Endothelial cell of umbilical vein (primary cell): Measurements from ENCODE around the gene PLXNA1. TPM values are rescaled to one million over a fixed set of nuclear protein-coding genes. Genes with fewer than 3 reads are reported as not detected.

Experiments
- BruUV-seq: library from RNA; stranded (reverse); fragments of 400-500 nt; replicated peaks from 2 replicates; lab custom pipeline; 2021; lab: Mats Ljungman, UMichigan
- CTCF ChIA-PET: fragments of 300-600, 350-600 bp; sonication (Branson Sonifier 250); formaldehyde crosslinking; loops from one replicate; lab custom pipeline; 2021; ENCODE audit warnings: antibody characterized with exemption, inconsistent platforms; lab: Charles Lee
- POLR2A ChIA-PET: fragments of 300-600, 350-600 bp; sonication (Branson Sonifier 250); formaldehyde crosslinking; loops from one replicate; lab custom pipeline; 2021; ENCODE audit warnings: antibody characterized with exemption, inconsistent platforms; lab: Charles Lee
- DNase-seq: peaks from one replicate; pipeline ENCODE4 v3.0.0-alpha.2; 2011; ENCODE audit warnings: low read depth, low spot score
- FAIRE-seq: peaks from 2 replicates; lab custom pipeline; 2011; peaks lifted over from hg19 to GRCh38; lab: Jason Lieb, UNC
- H2AFZ ChIP-seq: 2 replicates; pipeline ENCODE4 v1.6.0; 2012; ENCODE audit warnings: low read depth, low read length, control low read depth, inconsistent platforms
- H3K27ac ChIP-seq: 2 replicates; pipeline ENCODE4 v1.5.1; 2011; ENCODE audit warnings: low read depth, mild to moderate bottlenecking, control low read depth, low read length, moderate library complexity; ENCODE audit not compliant: insufficient read depth
- H3K27me3 ChIP-seq, 2 experiments: 2 replicates each; pipeline versions ENCODE4 v1.6.0 to v1.6.1; 2011; ENCODE audit warnings: low read length in 2 of 2, mixed read lengths in 1 of 2; ENCODE audit not compliant: control insufficient read depth in 2 of 2, insufficient read depth in 2 of 2
- H3K36me3 ChIP-seq, 2 experiments: 2 replicates in 1 of 2; 3 replicates in 1 of 2; pipeline ENCODE4 v1.5.1; 2011; ENCODE audit warnings: low read length in 2 of 2, mild to moderate bottlenecking in 1 of 2, moderate library complexity in 1 of 2; ENCODE audit not compliant: control insufficient read depth in 2 of 2, insufficient read depth in 2 of 2; ENCODE audit errors: extremely low read depth in 1 of 2
- H3K4me1 ChIP-seq: 3 replicates; pipeline ENCODE4 v1.5.1; 2011; ENCODE audit warnings: mild to moderate bottlenecking, low read length; ENCODE audit not compliant: control insufficient read depth, insufficient read depth; ENCODE audit errors: extremely low read depth
- H3K4me2 ChIP-seq: 2 replicates; pipeline ENCODE4 v1.6.1; 2011; ENCODE audit warnings: low read length, control low read depth, mixed read lengths; ENCODE audit not compliant: insufficient read depth
- H3K4me3 ChIP-seq, 3 experiments: fragments of 200-600 bp in 1 of 3; sonication (generic), shearing (Covaris generic) in 1 of 3; replicated peaks in 1 of 3; 2 replicates each; pipeline ENCODE4 v1.5.1; 2011 to 2016; ENCODE audit warnings: control low read depth in 3 of 3, low read length in 3 of 3, mild to moderate bottlenecking in 2 of 3, inconsistent platforms in 1 of 3, low read depth in 1 of 3, moderate library complexity in 1 of 3; ENCODE audit not compliant: insufficient read depth in 1 of 3
- H3K79me2 ChIP-seq: 2 replicates; pipeline ENCODE4 v1.6.0; 2012; ENCODE audit warnings: low read length, inconsistent platforms; ENCODE audit not compliant: control insufficient read depth, insufficient read depth
- H3K9ac ChIP-seq: replicated peaks from 2 replicates; pipeline ENCODE3; 2011; ENCODE audit warnings: low read length, control low read depth; ENCODE audit not compliant: insufficient read depth; ENCODE audit errors: extremely low read depth
- H3K9me1 ChIP-seq: replicated peaks from 3 replicates; pipeline ENCODE4 v1.6.0; 2011; ENCODE audit warnings: mild to moderate bottlenecking, low read length; ENCODE audit not compliant: control insufficient read depth, insufficient read depth; ENCODE audit errors: extremely low read depth
- H3K9me3 ChIP-seq: replicated peaks from 2 replicates; pipeline ENCODE4 v1.5.1; 2012; ENCODE audit warnings: low read length, inconsistent platforms; ENCODE audit not compliant: control insufficient read depth, insufficient read depth
- H4K20me1 ChIP-seq: replicated peaks from 2 replicates; pipeline ENCODE3; 2011; ENCODE audit warnings: mild to moderate bottlenecking, low read length; ENCODE audit not compliant: control insufficient read depth, insufficient read depth; ENCODE audit errors: extremely low read depth
- EZH2 ChIP-seq: IDR thresholded peaks from 2 replicates; pipeline ENCODE4 v1.6.1; 2012; ENCODE audit warnings: borderline replicate concordance, low read depth, mild to moderate bottlenecking, moderate library complexity, low read length, inconsistent platforms; ENCODE audit not compliant: severe bottlenecking
- FOS ChIP-seq: IDR thresholded peaks from 2 replicates; pipeline ENCODE4 v1.6.1; 2011; ENCODE audit warnings: mild to moderate bottlenecking, low read length, moderate library complexity, borderline replicate concordance; ENCODE audit not compliant: insufficient read depth
- GATA2 ChIP-seq: IDR thresholded peaks from 2 replicates; pipeline ENCODE4 v1.7.0; 2011; ENCODE audit warnings: low read depth, mild to moderate bottlenecking, moderate library complexity, mixed read lengths, low read length; ENCODE audit not compliant: insufficient read length, insufficient read depth
- JUN ChIP-seq: IDR thresholded peaks from 2 replicates; pipeline ENCODE4 v1.6.1; 2011; ENCODE audit warnings: borderline replicate concordance, low read depth; ENCODE audit not compliant: insufficient read length, insufficient read depth
- MAX ChIP-seq: IDR thresholded peaks from 2 replicates; pipeline ENCODE4 v1.6.1; 2011; ENCODE audit not compliant: insufficient read depth, insufficient read length
- MYC ChIP-seq: IDR thresholded peaks from one replicate; pipeline ENCODE4 v1.6.1; 2011; ENCODE audit warnings: mild to moderate bottlenecking, low read depth, low read length
- POLR2A ChIP-seq: IDR thresholded peaks from 2 replicates; pipeline ENCODE4 v1.6.1; 2012; ENCODE audit warnings: low read depth, mild to moderate bottlenecking, control low read depth, low read length
- POLR2AphosphoS5 ChIP-seq: IDR thresholded peaks from 2 replicates; pipeline ENCODE4 v1.6.1; 2012; ENCODE audit warnings: low read depth, mild to moderate bottlenecking, control low read depth, low read length, moderate library complexity; ENCODE audit not compliant: insufficient read depth
- dilution Hi-C: fragments of 300-500 bp; cut with MboI; formaldehyde crosslinking; loops from one replicate; pipeline ENCODE4 v1.15.0; 2019; ENCODE audit warnings: low sequenced_read_pairs; ENCODE audit not compliant: extremely low pct_ligation_motif_present
- intact Hi-C: fragments of 100-400 bp; cut with micrococcal nuclease; formaldehyde crosslinking; loops from one replicate; pipeline ENCODE4 v1.10.0; 2022
- polyA plus RNA-seq, 4 experiments: library from polyadenylated mRNA; depleted of rRNA in 3 of 4; stranded (reverse) in 3 of 4; unstranded in 1 of 4; fragments of >200 nt; gene quantifications; 2 replicates each; pipeline versions ENCODE4 v1.2.1 to v1.2.3, GENCODE V29; 2011 to 2012; ENCODE audit warnings: missing spikeins in 1 of 4
- total RNA-seq: library from RNA; stranded (reverse); gene quantifications from 2 replicates; pipeline ENCODE4 v1.2.3, GENCODE V29; 2021
- TF ChIP-seq, protein P1 (sequence below), 2 donors: IDR thresholded peaks; 1 replicate in 1 of 2; 2 replicates in 1 of 2; pipeline ENCODE4 v1.5.1; 2011; ENCODE audit warnings: low read length in 2 of 2, mild to moderate bottlenecking in 2 of 2, moderate library complexity in 2 of 2, control low read depth in 1 of 2, inconsistent platforms in 1 of 2, low read depth in 1 of 2; ENCODE audit not compliant: insufficient read depth in 1 of 2; ENCODE audit errors: extremely low read depth in 1 of 2

The PLXNA1 gene
- total and polyA plus RNA-seq, 2 donors (not counting 3 experiments of a cell fraction or from before 2014, with no cell fraction given) = 14.1 to 18.4 TPM

GRCh38 chr3:126951561-126951960, 31.4 kb upstream of the PLXNA1 start:
- H3K9me1 ChIP-seq = no peaks in the 10 kb centered on the region
- CTCF ChIA-PET = interaction anchor here (1.6 to 2.4 kb wide), 2 partner anchors 10 to 37 kb away, joined by 3 to 9 read pairs; no protein-coding TSS in a partner anchor
- FAIRE-seq = no peak

More at GRCh38 chr3:126951561-126951960, 31.4 kb upstream of the PLXNA1 start:
- no peaks in the 10 kb centered on the region for H3K9me3 ChIP-seq
- no peak overlapping the region for H3K4me3 ChIP-seq
- POLR2A ChIA-PET = no interaction called here
- no peak overlapping the region for H3K4me2 ChIP-seq
- no peak overlapping the region for H3K9ac ChIP-seq
- no TSS peak for BruUV-seq
- DNase-seq = no peak
- no peaks in the 10 kb centered on the region for H3K79me2 ChIP-seq
- no peaks in the 10 kb centered on the region for H3K4me1 ChIP-seq
- dilution Hi-C loops = no loop called here
- H3K27ac ChIP-seq = no peak overlapping the region
- no peak overlapping the region for H2AFZ ChIP-seq
- no peaks in the 10 kb centered on the region for H3K27me3 ChIP-seq
- no peaks in the 10 kb centered on the region for H3K36me3 ChIP-seq
- intact Hi-C loops = no loop called here
- no peaks in the 10 kb centered on the region for H4K20me1 ChIP-seq
- TF ChIP-seq POLR2A (no peak), POLR2AphosphoS5 (no peak), MAX (no peak), MYC (no peak), JUN (no peak), FOS (no peak), EZH2 (no peak), GATA2 (no peak)
- TF ChIP-seq, protein P1, sequence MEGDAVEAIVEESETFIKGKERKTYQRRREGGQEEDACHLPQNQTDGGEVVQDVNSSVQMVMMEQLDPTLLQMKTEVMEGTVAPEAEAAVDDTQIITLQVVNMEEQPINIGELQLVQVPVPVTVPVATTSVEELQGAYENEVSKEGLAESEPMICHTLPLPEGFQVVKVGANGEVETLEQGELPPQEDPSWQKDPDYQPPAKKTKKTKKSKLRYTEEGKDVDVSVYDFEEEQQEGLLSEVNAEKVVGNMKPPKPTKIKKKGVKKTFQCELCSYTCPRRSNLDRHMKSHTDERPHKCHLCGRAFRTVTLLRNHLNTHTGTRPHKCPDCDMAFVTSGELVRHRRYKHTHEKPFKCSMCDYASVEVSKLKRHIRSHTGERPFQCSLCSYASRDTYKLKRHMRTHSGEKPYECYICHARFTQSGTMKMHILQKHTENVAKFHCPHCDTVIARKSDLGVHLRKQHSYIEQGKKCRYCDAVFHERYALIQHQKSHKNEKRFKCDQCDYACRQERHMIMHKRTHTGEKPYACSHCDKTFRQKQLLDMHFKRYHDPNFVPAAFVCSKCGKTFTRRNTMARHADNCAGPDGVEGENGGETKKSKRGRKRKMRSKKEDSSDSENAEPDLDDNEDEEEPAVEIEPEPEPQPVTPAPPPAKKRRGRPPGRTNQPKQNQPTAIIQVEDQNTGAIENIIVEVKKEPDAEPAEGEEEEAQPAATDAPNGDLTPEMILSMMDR (IDR thresholded peaks at IDR 0.05; ENCODE audit: extremely low read depth in 1 of 2, insufficient read depth in 1 of 2, low read depth in 1 of 2, low read length in 2 of 2) = no peak
